CD4-positive, alpha-beta T cell treated with Interleukin-17A for 1 hour (primary cell): ENCODE results near the gene CFAP299.
A peak's percentile ranks its signal among the peaks of the same experiment; 100 is the strongest.

Source experiments
- DNase-seq: peaks from one replicate; pipeline ENCODE4 v3.0.0-alpha.2; 2020

Gene CFAP299

GRCh38 chr4:80967346-80967745 is 631.8 kb downstream of the CFAP299 start:
- no peak for DNase-seq

DNA sequence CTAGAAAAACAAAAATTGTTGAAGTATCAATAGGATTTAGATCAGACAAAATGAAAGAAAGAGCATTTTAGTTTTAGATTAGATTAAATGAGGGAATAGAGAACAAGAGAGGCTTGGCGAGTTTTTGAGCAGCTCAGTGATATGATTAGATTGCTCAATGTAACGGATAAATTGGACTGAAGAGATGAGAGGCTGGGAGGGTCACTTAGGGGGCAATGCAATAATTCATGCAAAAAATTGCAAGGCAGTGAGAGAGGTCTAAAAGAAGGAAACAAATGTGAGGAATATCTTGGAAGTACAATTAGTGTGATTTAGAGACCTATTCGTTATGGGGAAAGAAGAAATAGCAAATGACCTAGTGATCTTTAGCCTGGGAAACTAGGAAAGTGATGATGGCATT is 644.7 kb downstream of the CFAP299 start:
- no peak for DNase-seq

DNA sequence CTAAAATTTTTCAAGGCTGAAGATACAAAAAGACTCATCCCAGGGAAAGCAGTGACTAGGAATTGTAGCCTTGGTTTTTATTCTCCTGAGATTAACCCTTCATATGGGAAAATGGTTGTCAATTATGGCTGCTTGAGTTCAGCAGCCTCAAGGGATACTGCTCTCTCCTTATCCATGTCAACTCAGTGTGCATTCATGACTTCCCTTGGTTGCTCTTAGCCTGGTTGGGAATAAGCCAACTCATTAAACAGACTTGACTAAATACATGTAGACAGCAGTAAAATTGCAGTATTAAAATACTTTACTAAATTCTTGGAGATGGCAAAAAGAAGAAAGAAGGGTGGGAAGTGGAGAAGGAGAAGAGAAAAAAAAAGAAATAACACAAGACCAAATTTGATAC is 650.5 kb downstream of the CFAP299 start:
- DNase-seq = no peak

GRCh38 chr4:80989921-80990544 is 654.5 kb downstream of the CFAP299 start:
- peak; percentile 59 for DNase-seq

DNA sequence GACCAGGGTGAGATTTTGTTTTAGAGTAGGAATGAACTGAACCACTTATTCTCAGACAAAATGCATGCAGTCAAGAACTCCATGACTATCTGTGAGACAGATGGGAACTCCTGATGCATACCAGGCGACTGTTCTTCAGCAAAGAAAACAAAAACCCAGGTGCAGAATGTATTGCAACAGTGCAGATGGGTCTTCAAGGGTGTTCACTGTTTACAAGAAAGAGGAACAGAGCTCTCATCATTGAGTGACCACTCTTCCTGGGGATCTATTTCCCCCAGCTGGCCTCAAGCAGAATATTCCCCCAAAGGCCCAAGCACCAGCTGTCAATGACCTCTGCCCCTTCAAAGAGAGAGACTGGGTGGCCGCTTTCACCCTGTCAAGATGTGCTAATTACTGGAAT is 655.3 kb downstream of the CFAP299 start:
- DNase-seq = no peak

- no peak for DNase-seq
These were observed 664.4 kb downstream of the CFAP299 start for GRCh38 chr4:80999943-81000342.

DNA sequence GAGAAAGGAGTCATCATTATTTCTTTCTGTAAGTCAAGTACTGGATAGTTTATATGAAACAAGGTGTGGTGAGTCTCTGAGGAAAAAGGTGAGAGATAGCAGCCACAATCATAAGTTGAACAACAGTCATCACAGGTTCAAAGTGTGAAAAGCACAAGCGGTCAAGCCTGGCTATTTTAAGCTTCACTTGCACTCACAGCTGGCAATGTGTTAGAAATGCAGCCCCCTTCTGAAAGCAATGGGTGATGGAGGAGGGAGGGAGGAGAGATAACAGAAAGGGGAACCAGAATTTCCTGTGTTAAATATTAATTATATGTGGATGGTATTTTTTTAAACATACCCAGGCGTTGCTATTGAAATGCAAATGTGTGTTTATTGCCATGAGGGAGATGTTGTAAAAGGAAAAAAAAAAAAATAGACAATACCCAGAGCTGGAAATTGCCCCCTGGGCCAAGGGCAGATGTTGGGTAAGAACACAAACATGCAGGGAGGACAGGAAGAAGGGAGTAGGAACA is 668.1 kb downstream of the CFAP299 start:
- no peak for DNase-seq

- no peak for DNase-seq
These were observed 671.9 kb downstream of the CFAP299 start for GRCh38 chr4:81007417-81007816.
